ENCODE results near the gene PRKD2. TPM values are rescaled to one million over a fixed set of nuclear protein-coding genes. Genes with fewer than 3 reads are reported as not detected.

Gene PRKD2
- total and polyA plus RNA-seq, 2 experiments from 2014 or later, result 53.8 to 68.0 TPM

- Histone ChIP-seq H3K36me3 (ENCODE audit: insufficient read depth) (peaks cover 32% of the 10 kb centered on the region), H3K9me2 (ENCODE audit: insufficient read depth) (no peaks in the 10 kb centered on the region), H3K27ac (ENCODE audit: low read depth) (0 out of 2 replicates have a peak overlapping the region, but pooled peaks have one; percentile 32), H3K79me2 (replicated peaks; ENCODE audit: insufficient read depth) (peaks cover 77% of the 10 kb centered on the region), H3K4me2 (no peak overlapping the region), H3F3A (replicated peaks; ENCODE audit: low read depth) (no peaks in the 10 kb centered on the region), H3K27me3 (ENCODE audit: insufficient read depth) (no peaks in the 10 kb centered on the region), H2AFZ (no peak overlapping the region), H3K4me3 (no peak overlapping the region), H3K4me1 (ENCODE audit: insufficient read depth) (peaks cover 7% of the 10 kb centered on the region; the same call in 1 of the 2 replicates), H4K20me1 (replicated peaks; ENCODE audit: insufficient read depth) (peaks cover 55% of the 10 kb centered on the region; the same call in 1 of the 2 replicates)
- Mint-ChIP-seq H3K9me3 (no peaks in the 10 kb centered on the region; the same call in 2 of the 3 replicates), H3K4me3 (no peak overlapping the region), H3K27me3 (ENCODE audit: insufficient read depth, low read depth, poor library complexity) (peaks cover 9% of the 10 kb centered on the region), H3K4me1 (peaks cover 22% of the 10 kb centered on the region), H3K36me3 (ENCODE audit: low read depth) (peaks cover 66% of the 10 kb centered on the region), H3K27ac (no peak overlapping the region)
- DNase-seq (ENCODE audit: low spot score), result no peak
- ATAC-seq, result no peak
- TF ChIP-seq NANOG (IDR thresholded peaks at IDR 0.05; ENCODE audit: borderline replicate concordance) (no peak), EZH2 (IDR thresholded peaks at IDR 0.05; ENCODE audit: low read depth, unreplicated experiment) (no peak), ETS1 (IDR thresholded peaks at IDR 0.05) (no peak), ZNF114 (CRISPR knock-in tag; IDR thresholded peaks at IDR 0.05) (no peak), CREB1 (CRISPR knock-in tag; IDR thresholded peaks at IDR 0.05; ENCODE audit: low read depth) (no peak), ZNF331 (CRISPR knock-in tag; IDR thresholded peaks at IDR 0.05; ENCODE audit: low read depth) (no peak)
- TF ChIP-seq, protein P1, sequence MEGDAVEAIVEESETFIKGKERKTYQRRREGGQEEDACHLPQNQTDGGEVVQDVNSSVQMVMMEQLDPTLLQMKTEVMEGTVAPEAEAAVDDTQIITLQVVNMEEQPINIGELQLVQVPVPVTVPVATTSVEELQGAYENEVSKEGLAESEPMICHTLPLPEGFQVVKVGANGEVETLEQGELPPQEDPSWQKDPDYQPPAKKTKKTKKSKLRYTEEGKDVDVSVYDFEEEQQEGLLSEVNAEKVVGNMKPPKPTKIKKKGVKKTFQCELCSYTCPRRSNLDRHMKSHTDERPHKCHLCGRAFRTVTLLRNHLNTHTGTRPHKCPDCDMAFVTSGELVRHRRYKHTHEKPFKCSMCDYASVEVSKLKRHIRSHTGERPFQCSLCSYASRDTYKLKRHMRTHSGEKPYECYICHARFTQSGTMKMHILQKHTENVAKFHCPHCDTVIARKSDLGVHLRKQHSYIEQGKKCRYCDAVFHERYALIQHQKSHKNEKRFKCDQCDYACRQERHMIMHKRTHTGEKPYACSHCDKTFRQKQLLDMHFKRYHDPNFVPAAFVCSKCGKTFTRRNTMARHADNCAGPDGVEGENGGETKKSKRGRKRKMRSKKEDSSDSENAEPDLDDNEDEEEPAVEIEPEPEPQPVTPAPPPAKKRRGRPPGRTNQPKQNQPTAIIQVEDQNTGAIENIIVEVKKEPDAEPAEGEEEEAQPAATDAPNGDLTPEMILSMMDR (conservative IDR thresholded peaks at IDR 0.05; ENCODE audit: low read depth in 2 of 2), result no peak
- TF ChIP-seq, protein P2, sequence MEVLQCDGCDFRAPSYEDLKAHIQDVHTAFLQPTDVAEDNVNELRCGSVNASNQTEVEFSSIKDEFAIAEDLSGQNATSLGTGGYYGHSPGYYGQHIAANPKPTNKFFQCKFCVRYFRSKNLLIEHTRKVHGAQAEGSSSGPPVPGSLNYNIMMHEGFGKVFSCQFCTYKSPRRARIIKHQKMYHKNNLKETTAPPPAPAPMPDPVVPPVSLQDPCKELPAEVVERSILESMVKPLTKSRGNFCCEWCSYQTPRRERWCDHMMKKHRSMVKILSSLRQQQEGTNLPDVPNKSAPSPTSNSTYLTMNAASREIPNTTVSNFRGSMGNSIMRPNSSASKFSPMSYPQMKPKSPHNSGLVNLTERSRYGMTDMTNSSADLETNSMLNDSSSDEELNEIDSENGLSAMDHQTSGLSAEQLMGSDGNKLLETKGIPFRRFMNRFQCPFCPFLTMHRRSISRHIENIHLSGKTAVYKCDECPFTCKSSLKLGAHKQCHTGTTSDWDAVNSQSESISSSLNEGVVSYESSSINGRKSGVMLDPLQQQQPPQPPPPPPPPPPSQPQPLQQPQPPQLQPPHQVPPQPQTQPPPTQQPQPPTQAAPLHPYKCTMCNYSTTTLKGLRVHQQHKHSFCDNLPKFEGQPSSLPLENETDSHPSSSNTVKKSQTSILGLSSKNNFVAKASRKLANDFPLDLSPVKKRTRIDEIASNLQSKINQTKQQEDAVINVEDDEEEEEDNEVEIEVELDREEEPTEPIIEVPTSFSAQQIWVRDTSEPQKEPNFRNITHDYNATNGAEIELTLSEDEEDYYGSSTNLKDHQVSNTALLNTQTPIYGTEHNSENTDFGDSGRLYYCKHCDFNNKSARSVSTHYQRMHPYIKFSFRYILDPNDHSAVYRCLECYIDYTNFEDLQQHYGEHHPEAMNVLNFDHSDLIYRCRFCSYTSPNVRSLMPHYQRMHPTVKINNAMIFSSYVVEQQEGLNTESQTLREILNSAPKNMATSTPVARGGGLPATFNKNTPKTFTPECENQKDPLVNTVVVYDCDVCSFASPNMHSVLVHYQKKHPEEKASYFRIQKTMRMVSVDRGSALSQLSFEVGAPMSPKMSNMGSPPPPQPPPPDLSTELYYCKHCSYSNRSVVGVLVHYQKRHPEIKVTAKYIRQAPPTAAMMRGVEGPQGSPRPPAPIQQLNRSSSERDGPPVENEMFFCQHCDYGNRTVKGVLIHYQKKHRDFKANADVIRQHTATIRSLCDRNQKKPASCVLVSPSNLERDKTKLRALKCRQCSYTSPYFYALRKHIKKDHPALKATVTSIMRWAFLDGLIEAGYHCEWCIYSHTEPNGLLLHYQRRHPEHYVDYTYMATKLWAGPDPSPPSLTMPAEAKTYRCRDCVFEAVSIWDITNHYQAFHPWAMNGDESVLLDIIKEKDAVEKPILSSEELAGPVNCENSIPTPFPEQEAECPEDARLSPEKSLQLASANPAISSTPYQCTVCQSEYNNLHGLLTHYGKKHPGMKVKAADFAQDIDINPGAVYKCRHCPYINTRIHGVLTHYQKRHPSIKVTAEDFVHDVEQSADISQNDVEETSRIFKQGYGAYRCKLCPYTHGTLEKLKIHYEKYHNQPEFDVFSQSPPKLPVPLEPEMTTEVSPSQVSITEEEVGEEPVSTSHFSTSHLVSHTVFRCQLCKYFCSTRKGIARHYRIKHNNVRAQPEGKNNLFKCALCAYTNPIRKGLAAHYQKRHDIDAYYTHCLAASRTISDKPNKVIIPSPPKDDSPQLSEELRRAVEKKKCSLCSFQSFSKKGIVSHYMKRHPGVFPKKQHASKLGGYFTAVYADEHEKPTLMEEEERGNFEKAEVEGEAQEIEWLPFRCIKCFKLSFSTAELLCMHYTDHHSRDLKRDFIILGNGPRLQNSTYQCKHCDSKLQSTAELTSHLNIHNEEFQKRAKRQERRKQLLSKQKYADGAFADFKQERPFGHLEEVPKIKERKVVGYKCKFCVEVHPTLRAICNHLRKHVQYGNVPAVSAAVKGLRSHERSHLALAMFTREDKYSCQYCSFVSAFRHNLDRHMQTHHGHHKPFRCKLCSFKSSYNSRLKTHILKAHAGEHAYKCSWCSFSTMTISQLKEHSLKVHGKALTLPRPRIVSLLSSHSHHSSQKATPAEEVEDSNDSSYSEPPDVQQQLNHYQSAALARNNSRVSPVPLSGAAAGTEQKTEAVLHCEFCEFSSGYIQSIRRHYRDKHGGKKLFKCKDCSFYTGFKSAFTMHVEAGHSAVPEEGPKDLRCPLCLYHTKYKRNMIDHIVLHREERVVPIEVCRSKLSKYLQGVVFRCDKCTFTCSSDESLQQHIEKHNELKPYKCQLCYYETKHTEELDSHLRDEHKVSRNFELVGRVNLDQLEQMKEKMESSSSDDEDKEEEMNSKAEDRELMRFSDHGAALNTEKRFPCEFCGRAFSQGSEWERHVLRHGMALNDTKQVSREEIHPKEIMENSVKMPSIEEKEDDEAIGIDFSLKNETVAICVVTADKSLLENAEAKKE (CRISPR knock-in tag; IDR thresholded peaks at IDR 0.05), result no peak
These were observed 20.4 kb upstream of the PRKD2 start for GRCh38 chr19:46737298-46737654.
